MM.1S (cell line): ENCODE results near the gene ZFHX3.

Experiments
- EZH2phosphoT487 ChIP-seq: fragments of 300-600 bp; sonication (generic); IDR thresholded peaks from 2 replicates; pipeline ENCODE4 v1.6.1; 2018; ENCODE audit warnings: antibody characterized with exemption, low read length
- TF ChIP-seq, protein P1 (sequence below): fragments of 300-600 bp; sonication (generic); IDR thresholded peaks from 2 replicates; pipeline ENCODE4 v1.5.1; 2016; ENCODE audit warnings: antibody characterized with exemption, low read length, mixed read lengths

DNA sequence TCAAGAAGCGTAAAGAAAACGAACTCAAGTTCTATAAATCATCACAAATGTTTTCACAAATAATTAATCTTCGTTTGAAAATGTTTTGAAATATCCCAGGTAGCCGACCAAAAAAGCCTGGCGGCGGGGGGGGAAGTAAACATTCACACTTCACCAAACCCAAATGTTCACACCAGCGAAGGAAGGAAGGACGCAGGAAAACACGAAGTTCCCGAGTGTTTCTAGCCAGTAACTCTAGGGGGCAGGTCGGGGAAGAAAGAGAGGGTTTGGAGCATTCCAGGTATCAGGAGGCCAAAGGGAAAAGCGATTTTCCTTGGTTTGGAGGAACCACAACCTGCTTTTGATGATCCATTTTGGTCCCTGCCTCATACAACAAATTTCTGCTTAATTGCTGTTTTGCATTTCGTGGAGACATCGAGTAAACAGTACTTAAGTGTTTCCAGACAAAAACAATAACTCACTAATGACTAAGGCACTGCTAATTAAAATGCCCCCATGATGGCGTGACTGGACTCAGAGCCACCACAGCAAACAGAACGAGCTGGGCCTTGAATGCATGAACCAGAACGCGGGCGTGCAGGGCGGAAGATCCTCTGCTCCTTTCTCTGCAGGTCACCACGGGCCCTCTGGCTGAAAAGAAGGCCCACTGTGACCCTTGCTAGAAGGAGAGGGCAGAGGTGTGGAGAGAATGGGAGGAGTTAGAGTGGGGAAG, 16.6 kb downstream of the ZFHX3 start:
- TF ChIP-seq, protein P1, sequence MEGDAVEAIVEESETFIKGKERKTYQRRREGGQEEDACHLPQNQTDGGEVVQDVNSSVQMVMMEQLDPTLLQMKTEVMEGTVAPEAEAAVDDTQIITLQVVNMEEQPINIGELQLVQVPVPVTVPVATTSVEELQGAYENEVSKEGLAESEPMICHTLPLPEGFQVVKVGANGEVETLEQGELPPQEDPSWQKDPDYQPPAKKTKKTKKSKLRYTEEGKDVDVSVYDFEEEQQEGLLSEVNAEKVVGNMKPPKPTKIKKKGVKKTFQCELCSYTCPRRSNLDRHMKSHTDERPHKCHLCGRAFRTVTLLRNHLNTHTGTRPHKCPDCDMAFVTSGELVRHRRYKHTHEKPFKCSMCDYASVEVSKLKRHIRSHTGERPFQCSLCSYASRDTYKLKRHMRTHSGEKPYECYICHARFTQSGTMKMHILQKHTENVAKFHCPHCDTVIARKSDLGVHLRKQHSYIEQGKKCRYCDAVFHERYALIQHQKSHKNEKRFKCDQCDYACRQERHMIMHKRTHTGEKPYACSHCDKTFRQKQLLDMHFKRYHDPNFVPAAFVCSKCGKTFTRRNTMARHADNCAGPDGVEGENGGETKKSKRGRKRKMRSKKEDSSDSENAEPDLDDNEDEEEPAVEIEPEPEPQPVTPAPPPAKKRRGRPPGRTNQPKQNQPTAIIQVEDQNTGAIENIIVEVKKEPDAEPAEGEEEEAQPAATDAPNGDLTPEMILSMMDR: no peak
- TF ChIP-seq EZH2phosphoT487: no peak
